ENCODE results near the gene CCAR1. TPM values are rescaled to one million over a fixed set of nuclear protein-coding genes. Genes with fewer than 3 reads are reported as not detected.

The CCAR1 gene
- total and polyA plus RNA-seq, 10 of the 15 experiments (the other 5 are each of a cell fraction or from before 2014, with no cell fraction given), result 35.5 to 124 (median 79.0) TPM

GRCh38 chr10:68720793-68721672 lies at the start of gene CCAR1 (continued):
- TF ChIP-seq CEBPB (IDR thresholded peaks at IDR 0.05; ENCODE audit: borderline replicate concordance in 1 of 2, low read depth in 2 of 2, low read length in 2 of 2), result no peak
- TF ChIP-seq MXI1 (IDR thresholded peaks at IDR 0.05; ENCODE audit: low read depth, low read length), result 0 out of 2 replicates have a peak, but pooled peaks have one; percentile 36
- peak; percentile 85 for TF ChIP-seq RELB (IDR thresholded peaks at IDR 0.05; ENCODE audit: low read depth)
- TF ChIP-seq KLF5 (IDR thresholded peaks at IDR 0.05; ENCODE audit: partially characterized antibody), result peak; percentile 16
- TF ChIP-seq HDGF (IDR thresholded peaks at IDR 0.05), result peak; percentile 97
- TF ChIP-seq IKZF1 (conservative IDR thresholded peaks at IDR 0.05), result peak; percentile 74
- peak; percentile 23 to 72; a peak in 1 of 3 replicates for TF ChIP-seq EGR1 (IDR thresholded peaks at IDR 0.05; ENCODE audit: borderline replicate concordance in 1 of 2, low read depth in 2 of 2, low read length in 2 of 2)
- TF ChIP-seq LARP7 (IDR thresholded peaks at IDR 0.05), result peak; percentile 73
- peak; percentile 86 for TF ChIP-seq POLR2A (IDR thresholded peaks at IDR 0.05; ENCODE audit: low read depth, low read length)
- TF ChIP-seq ZNF384 (IDR thresholded peaks at IDR 0.05; ENCODE audit: borderline replicate concordance, low read depth, low read length), result peak; percentile 77
- TF ChIP-seq MEF2A (IDR thresholded peaks at IDR 0.05; ENCODE audit: insufficient read depth, low read depth, low read length), result 0 out of 2 replicates have a peak, but pooled peaks have one; percentile 3
- TF ChIP-seq GATAD2B (conservative IDR thresholded peaks at IDR 0.05; ENCODE audit: low read depth), result peak; percentile 74
- no peak for TF ChIP-seq ZNF592 (IDR thresholded peaks at IDR 0.05)
- TF ChIP-seq TARDBP (IDR thresholded peaks at IDR 0.05; ENCODE audit: borderline replicate concordance), result no peak
- TF ChIP-seq NFYB (IDR thresholded peaks at IDR 0.05; ENCODE audit: insufficient read depth, low read depth, low read length), result peak; percentile 29; the same call in 1 of the 2 replicates
- TF ChIP-seq WRNIP1 (IDR thresholded peaks at IDR 0.05; ENCODE audit: borderline replicate concordance, low read depth, low read length), result no peak
- peak; percentile 46; the same call in 1 of the 2 replicates for TF ChIP-seq ZNF24 (IDR thresholded peaks at IDR 0.05)
- TF ChIP-seq BACH1 (IDR thresholded peaks at IDR 0.05; ENCODE audit: borderline replicate concordance), result peak; percentile 63
- peak; percentile 24; the same call in 1 of the 2 replicates for TF ChIP-seq NRF1 (conservative IDR thresholded peaks at IDR 0.05; ENCODE audit: low read depth, low read length)
- TF ChIP-seq ZBTB11 (CRISPR knock-in tag; IDR thresholded peaks at IDR 0.05), result peak; percentile 57; the same call in 1 of the 2 replicates
